ENCODE measurements around the gene KPNA4.
"Not testable (repeated sequence)": the region's sequence is repeated elsewhere in the genome, so short reads cannot be mapped to it uniquely, and the experiment has no call there.

KPNA4 gene

DNA sequence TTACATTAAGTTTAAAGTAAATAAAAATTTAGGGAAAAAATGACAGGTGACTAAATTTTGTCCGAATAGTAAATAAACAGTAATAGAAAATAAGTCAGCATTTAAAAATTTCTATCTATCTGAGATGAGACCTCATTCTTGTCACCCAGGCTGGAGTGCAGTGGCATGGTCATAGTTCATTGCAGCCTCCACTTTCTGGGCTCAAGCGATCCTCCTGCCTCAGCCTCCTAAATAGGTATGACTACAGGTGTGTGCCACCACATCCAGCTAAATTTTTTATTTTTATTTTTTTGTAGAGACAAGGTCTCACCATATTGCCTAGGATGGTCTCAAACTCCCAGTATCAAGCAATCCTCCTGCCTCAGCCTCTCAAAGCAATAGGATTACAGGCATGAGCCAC lies 7.8 kb downstream of the KPNA4 start:
- Histone ChIP-seq H3K9ac (ENCODE audit: low read depth, low read length) (no peak overlapping the region), H3K36me3 (ENCODE audit: insufficient read depth, low read length) (no peaks in the 10 kb centered on the region), H3K4me1 (ENCODE audit: insufficient read depth, low read length) (peaks cover 13% of the 10 kb centered on the region), H3K9me3 (ENCODE audit: control insufficient read depth, insufficient read depth, low read length) (no peaks in the 10 kb centered on the region)

DNA sequence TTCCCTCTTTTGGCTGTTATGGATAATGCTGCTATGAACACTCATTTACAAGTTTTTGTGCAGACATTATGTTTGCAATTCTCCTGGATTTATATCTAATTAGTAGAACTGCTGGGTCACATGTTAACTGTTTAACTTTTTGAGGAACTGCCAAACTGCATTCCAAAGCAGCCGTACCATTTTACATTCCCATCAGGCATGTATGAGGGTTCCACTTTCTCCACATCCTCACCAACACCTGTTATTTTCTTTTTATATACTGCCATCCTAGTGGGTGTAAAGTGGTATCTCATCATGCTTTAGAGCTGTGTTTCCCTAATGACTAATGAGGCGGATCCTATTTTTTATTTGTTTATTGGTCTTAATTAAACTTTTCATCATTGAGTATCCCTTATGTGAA lies 9.2 kb downstream of the KPNA4 start:
- Histone ChIP-seq H3K4me1 (ENCODE audit: insufficient read depth, low read length) (peaks cover 13% of the 10 kb centered on the region), H3K9me3 (ENCODE audit: control insufficient read depth, insufficient read depth, low read length) (no peaks in the 10 kb centered on the region; the same call in 1 of the 2 replicates), H3K36me3 (ENCODE audit: insufficient read depth, low read length) (no peaks in the 10 kb centered on the region), H3K9ac (ENCODE audit: low read depth, low read length) (no peak overlapping the region)

- Histone ChIP-seq H3K9me3 (ENCODE audit: control insufficient read depth, insufficient read depth, low read length) (peaks cover 4% of the 10 kb centered on the region), H3K9ac (ENCODE audit: low read depth, low read length) (no peak overlapping the region), H3K4me1 (ENCODE audit: insufficient read depth, low read length) (peaks cover 13% of the 10 kb centered on the region), H3K36me3 (ENCODE audit: insufficient read depth, low read length) (no peaks in the 10 kb centered on the region)
Measured at GRCh38 chr3:160554980-160555379, 10.4 kb downstream of the KPNA4 start.

DNA sequence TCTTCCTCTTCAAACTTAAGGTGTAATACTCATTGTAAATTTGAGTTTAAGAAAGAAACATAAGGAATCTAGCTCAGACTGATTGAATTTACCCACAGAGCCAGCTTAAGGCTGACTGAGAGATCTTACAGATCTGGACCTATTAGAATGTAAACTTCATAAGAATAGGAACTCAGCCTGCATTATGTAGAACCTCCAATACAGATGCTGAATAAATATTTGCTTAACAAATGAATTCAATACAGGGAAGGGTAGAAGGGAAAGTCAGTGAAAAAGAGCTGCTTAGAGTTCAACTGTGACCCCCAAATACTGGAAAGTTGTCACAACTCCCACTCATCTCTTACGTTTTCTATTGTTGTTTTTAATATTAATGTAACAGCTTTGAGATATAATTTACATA lies 11.5 kb downstream of the KPNA4 start:
- Histone ChIP-seq H3K9me3 (ENCODE audit: control insufficient read depth, insufficient read depth, low read length) (peaks cover 5% of the 10 kb centered on the region), H3K4me1 (ENCODE audit: insufficient read depth, low read length) (peaks cover 13% of the 10 kb centered on the region), H3K36me3 (ENCODE audit: insufficient read depth, low read length) (no peaks in the 10 kb centered on the region), H3K9ac (ENCODE audit: low read depth, low read length) (no peak overlapping the region)

DNA sequence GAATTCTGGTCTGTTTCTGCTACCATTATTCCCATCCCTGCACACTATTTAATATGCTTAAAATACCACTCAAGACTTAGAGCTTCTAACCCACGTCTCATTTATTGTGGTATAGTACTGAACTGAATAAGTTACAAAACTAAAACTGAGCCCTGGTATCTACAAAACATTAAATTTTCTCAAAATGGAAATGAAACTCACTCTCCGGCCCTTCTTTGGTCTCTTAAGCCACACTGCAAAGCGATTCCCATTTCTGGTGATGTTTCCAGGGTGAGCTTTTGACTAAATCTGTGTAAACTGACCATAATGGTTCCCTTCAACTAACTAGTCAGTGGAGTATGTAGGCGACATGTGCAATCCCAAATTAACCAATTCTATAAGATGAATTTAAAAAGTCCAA lies 18.6 kb downstream of the KPNA4 start:
- Histone ChIP-seq H3K36me3 (ENCODE audit: insufficient read depth, low read length) (no peaks in the 10 kb centered on the region), H3K4me1 (ENCODE audit: insufficient read depth, low read length) (no peaks in the 10 kb centered on the region), H3K9me3 (ENCODE audit: control insufficient read depth, insufficient read depth, low read length) (peaks cover 5% of the 10 kb centered on the region), H3K9ac (ENCODE audit: low read depth, low read length) (no peak overlapping the region)

GRCh38 chr3:160545504-160545871 lies 19.9 kb downstream of the KPNA4 start:
- H3K9me3 ChIP-seq (ENCODE audit: control insufficient read depth, insufficient read depth, low read length) = peaks cover 5% of the 10 kb centered on the region
- H3K36me3 ChIP-seq (ENCODE audit: insufficient read depth, low read length) = no peaks in the 10 kb centered on the region
- H3K4me1 ChIP-seq (ENCODE audit: insufficient read depth, low read length) = no peaks in the 10 kb centered on the region

GRCh38 chr3:160544844-160545503 lies 20.4 kb downstream of the KPNA4 start:
- Histone ChIP-seq H3K4me1 (ENCODE audit: insufficient read depth, low read length) (no peaks in the 10 kb centered on the region), H3K9me3 (ENCODE audit: control insufficient read depth, insufficient read depth, low read length) (peaks cover under 1% of the 10 kb centered on the region; the same call in 1 of the 2 replicates), H3K9ac (ENCODE audit: low read depth, low read length) (no peak overlapping the region), H3K36me3 (ENCODE audit: insufficient read depth, low read length) (no peaks in the 10 kb centered on the region)

More at GRCh38 chr3:160545504-160545871, 19.9 kb downstream of the KPNA4 start:
- H3K9ac ChIP-seq (ENCODE audit: low read depth, low read length) = no peak overlapping the region

- Histone ChIP-seq H3K9me3 (ENCODE audit: control insufficient read depth, insufficient read depth, low read length) (no peaks in the 10 kb centered on the region), H3K4me1 (ENCODE audit: insufficient read depth, low read length) (no peaks in the 10 kb centered on the region), H3K9ac (ENCODE audit: low read depth, low read length) (no peak overlapping the region), H3K36me3 (ENCODE audit: insufficient read depth, low read length) (no peaks in the 10 kb centered on the region)
Measured at GRCh38 chr3:160540551-160540950, 24.8 kb downstream of the KPNA4 start.

DNA sequence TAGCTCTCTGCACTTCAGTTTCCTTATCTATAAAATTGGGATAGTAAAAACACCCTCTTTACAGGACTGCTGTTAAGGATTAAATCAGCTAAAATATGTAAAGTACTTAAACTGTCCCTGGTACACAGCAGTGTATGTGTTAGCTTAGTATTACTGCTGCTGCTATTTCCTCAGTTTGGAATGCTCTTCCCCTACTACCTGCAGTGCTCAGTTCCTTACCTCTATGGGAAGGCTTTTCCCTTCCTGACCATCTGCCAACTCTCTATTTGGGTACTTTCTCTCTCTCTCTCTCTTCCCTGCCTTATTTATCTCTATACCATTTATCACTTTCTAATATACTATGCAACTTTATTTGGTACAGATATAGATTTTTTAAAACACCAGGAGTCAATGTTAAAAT lies 26.5 kb downstream of the KPNA4 start:
- H3K9ac ChIP-seq (ENCODE audit: low read depth, low read length) = no peak overlapping the region

DNA sequence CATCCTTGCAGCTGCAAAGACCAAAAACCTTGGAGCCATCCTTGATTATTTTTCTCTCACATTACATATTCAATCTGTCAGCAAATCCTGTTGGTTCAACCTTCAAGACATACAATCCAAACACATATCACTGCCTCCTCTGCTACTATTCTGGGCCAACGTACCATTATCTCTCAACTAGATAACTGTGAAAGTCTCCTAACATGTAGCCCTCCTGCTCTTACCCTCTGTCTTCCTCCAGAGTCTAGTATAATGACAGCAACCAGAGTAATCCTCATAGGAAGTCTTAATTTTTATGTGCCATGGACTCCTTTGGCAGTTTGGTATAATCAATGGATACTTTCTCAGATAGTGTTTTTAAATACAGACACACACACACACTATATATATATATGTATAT lies 27.6 kb downstream of the KPNA4 start:
- H3K36me3 ChIP-seq (ENCODE audit: insufficient read depth, low read length) = no peaks in the 10 kb centered on the region
- H3K4me1 ChIP-seq (ENCODE audit: insufficient read depth, low read length) = no peaks in the 10 kb centered on the region
- no peaks in the 10 kb centered on the region for H3K9me3 ChIP-seq (ENCODE audit: control insufficient read depth, insufficient read depth, low read length)
- no peak overlapping the region for H3K9ac ChIP-seq (ENCODE audit: low read depth, low read length)

More for the DNA sequence above, 26.5 kb downstream of the KPNA4 start:
- Histone ChIP-seq H3K9me3 (ENCODE audit: control insufficient read depth, insufficient read depth, low read length) (no peaks in the 10 kb centered on the region), H3K4me1 (ENCODE audit: insufficient read depth, low read length) (no peaks in the 10 kb centered on the region), H3K36me3 (ENCODE audit: insufficient read depth, low read length) (no peaks in the 10 kb centered on the region)

- Histone ChIP-seq H3K36me3 (ENCODE audit: insufficient read depth, low read length) (peaks cover 7% of the 10 kb centered on the region), H3K9me3 (ENCODE audit: control insufficient read depth, insufficient read depth, low read length) (no peaks in the 10 kb centered on the region), H3K4me1 (ENCODE audit: insufficient read depth, low read length) (no peaks in the 10 kb centered on the region), H3K9ac (ENCODE audit: low read depth, low read length) (no peak overlapping the region)
Measured at GRCh38 chr3:160532371-160532770, 33.0 kb downstream of the KPNA4 start.

GRCh38 chr3:160531311-160531710 lies 34.1 kb downstream of the KPNA4 start:
- H3K9me3 ChIP-seq (ENCODE audit: control insufficient read depth, insufficient read depth, low read length) = no peaks in the 10 kb centered on the region
- no peaks in the 10 kb centered on the region for H3K4me1 ChIP-seq (ENCODE audit: insufficient read depth, low read length)
- no peak overlapping the region for H3K9ac ChIP-seq (ENCODE audit: low read depth, low read length)
- peaks cover 7% of the 10 kb centered on the region for H3K36me3 ChIP-seq (ENCODE audit: insufficient read depth, low read length)

DNA sequence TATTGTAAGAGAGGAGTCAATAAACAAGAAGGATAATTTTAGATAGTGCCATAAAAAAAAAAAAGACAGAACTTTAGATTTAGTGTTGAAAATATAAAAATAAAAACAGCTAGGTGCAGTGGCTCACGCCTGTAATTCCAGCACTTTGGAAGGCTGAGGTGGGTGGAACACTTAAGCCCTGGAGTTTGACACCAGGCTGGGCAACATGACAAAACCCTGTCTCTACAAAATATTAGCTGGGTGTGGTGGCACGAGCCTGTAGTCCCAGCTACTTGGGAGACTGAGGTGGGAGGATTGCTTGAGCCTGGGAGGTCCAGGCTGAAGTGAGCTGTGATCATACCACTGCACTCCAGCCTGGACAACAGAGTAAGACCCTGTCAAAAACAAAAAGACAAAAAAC lies 49.0 kb downstream of the KPNA4 start:
- H3K9me3 ChIP-seq (ENCODE audit: control insufficient read depth, insufficient read depth, low read length); H3K4me1 ChIP-seq (ENCODE audit: insufficient read depth, low read length); H3K9ac ChIP-seq (ENCODE audit: low read depth, low read length); H3K36me3 ChIP-seq (ENCODE audit: insufficient read depth, low read length): not testable (repeated sequence)

GRCh38 chr3:160501325-160501724 lies 64.0 kb downstream of the KPNA4 start:
- no peaks in the 10 kb centered on the region for H3K4me1 ChIP-seq (ENCODE audit: insufficient read depth, low read length)
- peaks cover 6% of the 10 kb centered on the region for H3K36me3 ChIP-seq (ENCODE audit: insufficient read depth, low read length)
- no peaks in the 10 kb centered on the region for H3K9me3 ChIP-seq (ENCODE audit: control insufficient read depth, insufficient read depth, low read length)
- H3K9ac ChIP-seq (ENCODE audit: low read depth, low read length) = no peak overlapping the region

DNA sequence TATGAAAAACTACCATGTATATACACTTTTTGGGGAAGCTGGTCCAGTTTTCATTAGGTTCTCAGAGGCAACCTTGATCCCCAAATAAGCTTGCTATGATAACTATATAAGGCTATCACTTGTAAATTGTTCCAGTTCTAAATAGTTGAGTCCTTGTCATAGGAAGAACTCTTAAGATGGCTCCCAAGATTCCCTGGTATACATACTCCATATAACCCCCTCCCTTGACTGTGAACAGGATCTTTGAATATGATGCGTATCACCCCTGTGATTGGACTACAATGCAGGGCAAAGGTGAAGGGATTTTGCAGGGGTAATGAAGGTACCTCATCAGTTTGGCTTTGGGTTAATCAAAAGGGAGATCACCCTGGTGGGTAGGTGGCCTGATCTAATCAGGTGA lies 67.2 kb downstream of the KPNA4 start:
- Histone ChIP-seq H3K9me3 (ENCODE audit: control insufficient read depth, insufficient read depth, low read length) (no peaks in the 10 kb centered on the region), H3K9ac (ENCODE audit: low read depth, low read length) (no peak overlapping the region), H3K4me1 (ENCODE audit: insufficient read depth, low read length) (no peaks in the 10 kb centered on the region), H3K36me3 (ENCODE audit: insufficient read depth, low read length) (peaks cover 6% of the 10 kb centered on the region)

- H3K9me3 ChIP-seq (ENCODE audit: control insufficient read depth, insufficient read depth, low read length) = no peaks in the 10 kb centered on the region
- H3K9ac ChIP-seq (ENCODE audit: low read depth, low read length) = no peak overlapping the region
- no peaks in the 10 kb centered on the region for H3K36me3 ChIP-seq (ENCODE audit: insufficient read depth, low read length)
- H3K4me1 ChIP-seq (ENCODE audit: insufficient read depth, low read length) = no peaks in the 10 kb centered on the region; the same call in 1 of the 2 replicates
Measured at GRCh38 chr3:160490166-160490565, 75.2 kb downstream of the KPNA4 start.

All from ES-I3 (cell line).